GM21723 (cell line): ENCODE data around the gene PCLO.
"Not testable (repeated sequence)": the region's sequence is repeated elsewhere in the genome, so short reads cannot be mapped to it uniquely, and the experiment has no call there.

ENCODE experiments used
- ATAC-seq: cut with Tn5 transposase; IDR thresholded peaks from one replicate; pipeline ENCODE4 v1.9.1; 2021; ENCODE audit warnings: mild to moderate bottlenecking, moderate library complexity; ENCODE audit not compliant: unreplicated experiment

PCLO gene

DNA sequence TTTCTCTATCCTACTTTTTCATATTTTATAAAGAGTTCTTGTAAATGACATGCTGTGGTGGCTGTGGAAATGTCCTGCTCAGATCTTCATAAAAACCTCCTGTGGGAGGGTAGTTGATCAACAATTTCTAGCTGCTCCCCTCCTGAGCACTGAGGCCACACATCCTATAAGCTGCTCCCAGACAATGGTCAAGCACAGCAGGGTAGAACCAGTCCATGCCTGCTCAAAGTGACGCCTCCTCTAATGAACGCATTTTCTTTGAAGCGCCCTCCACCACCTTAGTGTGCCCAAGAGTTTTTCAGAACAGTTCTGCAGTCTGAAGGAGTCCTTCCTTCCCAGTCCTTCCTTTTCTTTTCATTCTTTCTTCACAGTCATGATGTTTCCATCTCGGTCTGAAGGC is 420.5 kb downstream of the PCLO start:
- no peak for ATAC-seq

GRCh38 chr7:82741493-82741892 is 421.2 kb downstream of the PCLO start:
- no peak for ATAC-seq

- ATAC-seq, result no peak
These were observed 422.3 kb downstream of the PCLO start for GRCh38 chr7:82740246-82740848.

DNA sequence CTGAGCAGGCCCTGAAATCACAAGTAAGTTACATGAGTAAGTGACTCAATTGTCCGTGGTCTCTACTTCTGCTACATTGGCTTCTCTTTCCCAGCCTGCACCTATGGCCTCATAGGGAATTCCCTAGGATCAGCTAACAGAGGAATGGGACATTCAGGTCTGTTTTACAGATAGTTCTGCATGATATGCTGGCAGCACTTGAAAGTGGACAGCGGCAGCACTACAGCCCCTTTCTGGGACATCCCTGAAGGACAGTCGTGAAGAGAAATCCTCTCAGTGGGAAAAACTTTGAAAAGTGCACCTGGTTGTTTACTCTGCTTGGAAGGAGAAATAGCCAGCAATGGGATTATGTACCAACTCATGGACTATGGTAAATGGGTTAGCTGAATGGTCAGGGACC is 426.1 kb downstream of the PCLO start:
- ATAC-seq, result no peak

DNA sequence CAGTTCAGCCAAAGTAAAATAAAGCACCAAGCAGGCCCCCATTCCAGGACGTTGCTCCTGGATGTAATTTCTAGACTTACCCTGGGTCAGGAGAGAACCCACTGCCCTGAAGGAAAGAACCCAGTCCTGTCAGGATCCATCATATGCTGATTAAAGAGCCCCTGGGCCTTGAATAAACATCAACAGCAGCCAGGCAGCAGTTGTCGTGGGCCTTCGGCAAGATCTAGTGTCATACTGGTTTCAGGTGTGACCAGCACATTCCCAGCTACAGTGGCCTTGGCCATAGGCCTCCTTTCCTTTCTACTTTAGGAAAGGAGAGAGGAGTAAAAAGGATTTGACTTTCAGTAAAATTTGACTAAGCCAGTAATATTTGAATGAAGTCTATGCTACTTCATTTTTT is 430.0 kb downstream of the PCLO start:
- no peak for ATAC-seq

- ATAC-seq, result no peak
These were observed 433.3 kb downstream of the PCLO start for GRCh38 chr7:82729172-82730030.

DNA sequence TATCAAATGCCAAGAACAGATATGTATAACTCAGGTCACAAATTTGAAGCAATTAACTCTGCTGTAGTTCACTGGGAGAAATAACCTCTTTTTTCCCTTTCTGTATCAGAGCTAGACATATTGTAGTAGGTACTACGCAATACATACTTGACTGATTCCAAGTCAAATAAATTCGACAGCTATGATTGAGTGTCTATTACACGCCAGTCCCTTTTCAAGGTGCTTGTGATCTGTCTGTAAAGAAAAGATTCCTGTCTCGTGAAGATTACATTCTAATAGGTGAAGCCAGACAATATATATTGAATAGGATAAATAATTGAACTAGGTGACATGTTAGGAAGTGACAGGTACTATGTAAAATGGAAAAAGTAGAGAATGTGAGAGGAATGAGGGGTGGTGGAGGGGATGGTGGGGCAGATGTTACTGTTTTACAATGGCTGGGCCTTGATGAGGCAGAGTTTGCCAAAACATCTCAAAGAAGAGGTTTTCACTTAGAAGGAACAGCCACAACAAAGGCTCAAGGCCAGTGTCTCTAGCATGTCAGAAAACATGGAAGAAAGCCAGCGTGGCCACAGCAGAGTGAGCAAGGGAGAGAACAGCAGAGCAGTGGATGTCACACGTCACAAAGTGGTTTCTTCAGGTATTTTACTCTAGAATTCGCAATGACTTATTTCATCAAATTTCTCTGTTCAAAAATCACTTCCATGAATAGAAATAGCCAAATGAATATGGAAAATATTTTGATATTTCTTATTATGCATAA is 436.5 kb downstream of the PCLO start:
- no peak for ATAC-seq

DNA sequence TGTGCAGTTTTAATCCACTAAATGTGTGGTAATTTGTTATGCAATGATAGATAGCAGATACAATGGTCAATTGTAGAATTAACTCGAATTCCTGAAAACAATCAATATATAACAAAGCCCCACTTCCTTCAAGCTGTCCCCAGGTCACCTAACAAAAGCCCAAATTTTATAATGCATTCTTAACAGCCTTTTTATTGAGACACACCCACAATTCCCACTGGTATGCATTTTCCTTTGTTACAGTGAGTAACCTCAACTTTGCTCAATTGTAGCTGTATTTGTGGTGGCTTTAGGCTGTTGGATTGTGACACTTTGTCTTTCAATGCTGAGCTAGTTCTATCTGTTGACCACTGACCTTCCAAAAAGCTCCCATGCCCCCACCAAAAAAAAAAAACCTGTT is 439.3 kb downstream of the PCLO start:
- no peak for ATAC-seq

- ATAC-seq, result no peak
These were observed 439.7 kb downstream of the PCLO start for GRCh38 chr7:82722946-82723345.

DNA sequence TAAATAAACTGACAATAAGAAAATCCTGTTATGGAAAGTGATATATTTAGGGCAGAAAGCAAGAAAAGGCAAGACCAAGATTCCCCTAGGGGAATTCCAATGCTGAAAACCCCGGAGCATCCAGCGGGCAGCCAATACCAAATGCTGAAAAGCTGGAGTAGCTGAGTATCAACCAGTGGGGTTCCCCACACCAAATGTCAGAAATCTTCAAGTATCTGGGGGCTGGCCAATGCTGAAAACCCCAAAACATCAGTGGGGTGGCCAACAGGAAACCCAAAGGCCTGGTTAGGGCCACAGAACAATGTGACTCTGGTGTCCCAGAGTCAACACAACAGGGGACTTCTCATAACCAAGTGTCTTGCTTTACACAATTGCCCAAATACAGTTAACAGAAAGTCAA is 447.3 kb downstream of the PCLO start:
- ATAC-seq, result peak; percentile 73

DNA sequence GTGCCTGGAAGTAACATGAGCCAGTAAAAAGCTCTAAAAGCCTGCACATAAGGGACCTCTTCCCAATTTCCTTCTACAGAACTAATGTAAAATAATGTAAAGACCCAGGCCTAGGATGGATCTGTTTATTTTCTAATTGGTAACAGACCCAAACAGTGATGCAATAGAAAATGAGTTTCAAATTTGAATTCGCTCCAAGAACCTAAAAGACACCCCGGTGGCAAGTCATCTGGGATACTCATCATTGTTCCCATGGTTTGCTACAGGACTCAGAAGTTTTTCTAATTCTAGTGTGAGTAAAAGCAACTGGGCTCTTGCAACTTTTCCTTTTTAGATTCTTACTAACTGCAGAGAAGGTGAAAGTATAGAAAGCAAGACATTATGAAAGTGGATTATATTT is 447.8 kb downstream of the PCLO start:
- no peak for ATAC-seq

DNA sequence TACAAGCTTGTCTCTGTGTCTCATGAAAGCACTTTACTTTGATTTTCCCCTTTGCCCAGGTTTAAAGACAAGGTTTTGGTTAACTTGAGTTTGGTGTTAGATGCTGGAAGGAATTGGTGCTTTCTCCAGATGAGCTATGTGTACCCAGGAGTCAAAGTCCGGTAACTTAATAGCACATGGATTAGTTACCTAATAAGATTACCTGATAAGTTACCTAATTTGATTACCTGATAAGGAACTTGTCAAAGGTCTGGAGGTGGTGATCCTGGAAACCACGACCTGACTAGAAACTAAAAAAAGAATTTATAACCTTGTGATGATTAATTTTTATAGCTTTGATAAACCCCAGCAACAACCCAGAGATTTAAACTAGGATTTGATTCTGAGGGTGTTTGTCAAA is 449.2 kb downstream of the PCLO start:
- ATAC-seq, result no peak

- ATAC-seq, result not testable (repeated sequence)
These were observed 456.3 kb downstream of the PCLO start for GRCh38 chr7:82706344-82706743.

GRCh38 chr7:82705517-82706260 is 457.0 kb downstream of the PCLO start:
- no peak for ATAC-seq

DNA sequence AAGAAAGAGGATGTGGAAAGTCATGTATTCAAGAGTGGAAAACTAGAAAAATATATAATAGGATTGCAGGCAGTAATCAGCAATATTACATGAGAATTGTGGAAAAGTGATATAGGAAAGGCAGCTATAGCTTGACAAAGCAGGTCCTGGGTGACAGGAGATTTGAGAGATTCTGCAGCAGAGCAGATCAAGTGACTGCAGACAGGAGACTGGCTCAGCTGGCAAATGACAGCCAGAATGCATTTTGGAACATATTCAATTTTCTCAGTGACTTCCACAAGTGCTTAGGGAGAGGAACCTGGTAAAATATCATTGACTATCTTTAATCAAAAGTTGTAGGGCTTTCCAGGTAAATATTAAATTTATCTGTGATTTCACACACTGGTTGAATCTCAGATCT is 458.6 kb downstream of the PCLO start:
- no peak for ATAC-seq
